SU-DHL-6 (cell line): ENCODE results near the gene ZSCAN30.
"Not testable (repeated sequence)": the region's sequence is repeated elsewhere in the genome, so short reads cannot be mapped to it uniquely, and the experiment has no call there.

Experiments
- H2AFZ ChIP-seq: fragments of 200-600 bp; sonication (generic); 2 replicates; pipeline ENCODE4 v1.6.1; 2014; ENCODE audit warnings: low read depth, mild to moderate bottlenecking, moderate library complexity, mixed read lengths, antibody characterized with exemption, low read length; ENCODE audit not compliant: severe bottlenecking
- H3F3A ChIP-seq: fragments of 200-600 bp; shearing (Covaris generic); 2 replicates; pipeline ENCODE4 v1.6.0; 2016; ENCODE audit warnings: antibody characterized with exemption, mild to moderate bottlenecking; ENCODE audit not compliant: insufficient read depth
- H3K27ac ChIP-seq: fragments of 200-600 bp; sonication (generic); 2 replicates; pipeline ENCODE4 v1.5.1; 2016; ENCODE audit warnings: low read depth, mild to moderate bottlenecking, low read length, moderate library complexity, mixed read lengths
- H3K27me3 ChIP-seq: fragments of 200-600 bp; sonication (generic), shearing (Covaris generic); 2 replicates; pipeline ENCODE4 v1.6.0; 2014; ENCODE audit warnings: mild to moderate bottlenecking, low read length
- H3K36me3 ChIP-seq: fragments of 200-600 bp; sonication (generic); 2 replicates; pipeline ENCODE4 v1.6.1; 2014; ENCODE audit warnings: mild to moderate bottlenecking, low read length, mixed read lengths
- H3K4me2 ChIP-seq: fragments of 300-600, 200-600 bp; shearing (Covaris generic), sonication (generic); 2 replicates; pipeline ENCODE4 v1.6.0; 2014; ENCODE audit warnings: low read length, low read depth, mild to moderate bottlenecking; ENCODE audit not compliant: poor library complexity, severe bottlenecking
- H3K4me3 ChIP-seq: fragments of 200-600 bp; sonication (generic); 2 replicates; pipeline ENCODE4 v1.5.1; 2014; ENCODE audit warnings: antibody characterized with exemption, low read length, mild to moderate bottlenecking, mixed read lengths; ENCODE audit not compliant: insufficient read depth, poor library complexity, severe bottlenecking
- H3K79me2 ChIP-seq: fragments of 200-600 bp; sonication (generic); 2 replicates; pipeline ENCODE4 v1.6.1; 2014; ENCODE audit warnings: mild to moderate bottlenecking, low read length, moderate library complexity; ENCODE audit not compliant: insufficient read depth
- H3K9ac ChIP-seq: fragments of 200-600 bp; sonication (generic); 2 replicates; pipeline ENCODE4 v1.7.0; 2014; ENCODE audit warnings: mild to moderate bottlenecking, low read length
- H3K9me2 ChIP-seq: fragments of 200-600 bp; sonication (generic); replicated peaks from 2 replicates; pipeline ENCODE4 v1.6.1; 2014; ENCODE audit warnings: low read length; ENCODE audit not compliant: insufficient read depth
- H3K9me3 ChIP-seq: fragments of 200-600 bp; sonication (generic); 2 replicates; pipeline ENCODE4 v1.6.1; 2014; ENCODE audit warnings: low read length, mixed read lengths; ENCODE audit not compliant: insufficient read depth
- H4K20me1 ChIP-seq: fragments of 200-600 bp; sonication (generic); 2 replicates; pipeline ENCODE4 v1.6.1; 2014; ENCODE audit warnings: low read depth, mild to moderate bottlenecking, antibody characterized with exemption, low read length, moderate library complexity, mixed read lengths
- EZH2phosphoT487 ChIP-seq: fragments of 200-600 bp; sonication (generic), shearing (Covaris generic); conservative IDR thresholded peaks from 2 replicates; pipeline ENCODE4 v1.6.1; 2018; ENCODE audit warnings: mild to moderate bottlenecking, antibody characterized with exemption, low read length, moderate library complexity, mixed read lengths
- TF ChIP-seq, protein P1 (sequence below): fragments of 200-600 bp; sonication (generic); IDR thresholded peaks from one replicate; pipeline ENCODE4 v1.5.1; 2017; ENCODE audit warnings: antibody characterized with exemption, mild to moderate bottlenecking, low read length, moderate library complexity; ENCODE audit not compliant: insufficient read depth, poor library complexity, severe bottlenecking

ZSCAN30 gene

DNA sequence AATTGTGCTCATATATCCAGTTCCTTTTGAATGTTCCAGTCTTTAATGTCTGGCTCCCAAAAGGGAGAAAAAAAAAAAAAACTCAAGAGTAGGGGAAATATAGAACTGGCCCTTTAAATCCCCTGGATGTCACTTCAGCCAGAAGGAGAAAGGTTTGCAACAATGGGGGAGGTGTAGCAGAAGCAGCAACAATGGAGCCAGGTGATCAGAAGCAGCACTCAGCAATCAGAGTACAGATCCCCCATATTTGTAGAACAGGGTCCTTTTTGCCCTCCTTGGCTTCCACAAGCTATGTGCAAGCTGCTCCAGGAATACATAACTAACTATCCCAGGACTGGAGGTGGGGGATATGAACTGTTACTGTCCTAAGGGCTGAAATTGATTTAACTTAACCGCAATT lies 75.0 kb downstream of the ZSCAN30 start:
- no peak overlapping the region for H3K27ac ChIP-seq

DNA sequence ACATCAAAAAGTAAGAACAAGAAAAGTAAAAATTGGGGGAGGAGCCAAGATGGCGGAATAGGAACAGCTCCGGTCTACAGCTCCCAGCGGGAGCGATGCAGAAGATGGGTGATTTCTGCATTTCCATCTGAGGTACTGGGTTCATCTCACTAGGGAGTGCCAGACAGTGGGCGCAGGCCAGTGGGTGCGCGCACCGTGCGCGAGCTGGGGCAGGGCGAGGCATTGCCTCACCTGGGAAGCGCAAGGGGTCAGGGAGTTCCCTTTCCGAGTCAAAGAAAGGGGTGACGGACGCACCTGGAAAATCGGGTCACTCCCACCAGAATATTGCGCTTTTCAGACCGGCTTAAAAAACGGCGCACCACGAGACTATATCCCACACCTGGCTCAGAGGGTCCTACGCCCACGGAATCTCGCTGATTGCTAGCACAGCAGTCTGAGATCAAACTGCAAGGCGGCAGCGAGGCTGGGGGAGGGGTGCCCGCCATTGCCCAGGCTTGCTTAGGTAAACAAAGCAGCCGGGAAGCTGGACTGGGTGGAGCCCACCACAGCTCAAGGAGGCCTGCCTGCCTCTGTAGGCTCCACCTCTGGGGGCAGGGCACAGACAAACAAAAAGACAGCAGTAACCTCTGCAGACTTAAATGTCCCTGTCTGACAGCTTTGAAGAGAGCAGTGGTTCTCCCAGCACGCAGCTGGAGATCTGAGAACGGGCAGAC lies 84.1 kb downstream of the ZSCAN30 start:
- not testable (repeated sequence) for H3K36me3 ChIP-seq, H3K27me3 ChIP-seq, H3K9ac ChIP-seq, H3K27ac ChIP-seq, H3K4me2 ChIP-seq, H3K9me2 ChIP-seq, H3F3A ChIP-seq, H3K4me3 ChIP-seq, H3K79me2 ChIP-seq, H4K20me1 ChIP-seq, H2AFZ ChIP-seq, H3K9me3 ChIP-seq

More for the DNA sequence above, 75.0 kb downstream of the ZSCAN30 start:
- Histone ChIP-seq H3K9me3 (no peaks in the 10 kb centered on the region), H3K27me3 (no peaks in the 10 kb centered on the region), H3K4me2 (no peak overlapping the region), H3K4me3 (no peak overlapping the region), H3K9me2 (no peaks in the 10 kb centered on the region), H2AFZ (no peak overlapping the region), H3F3A (no peaks in the 10 kb centered on the region), H3K36me3 (no peaks in the 10 kb centered on the region), H3K9ac (no peak overlapping the region), H3K79me2 (no peaks in the 10 kb centered on the region), H4K20me1 (no peaks in the 10 kb centered on the region)
- no peak for TF ChIP-seq EZH2phosphoT487
- TF ChIP-seq, protein P1, sequence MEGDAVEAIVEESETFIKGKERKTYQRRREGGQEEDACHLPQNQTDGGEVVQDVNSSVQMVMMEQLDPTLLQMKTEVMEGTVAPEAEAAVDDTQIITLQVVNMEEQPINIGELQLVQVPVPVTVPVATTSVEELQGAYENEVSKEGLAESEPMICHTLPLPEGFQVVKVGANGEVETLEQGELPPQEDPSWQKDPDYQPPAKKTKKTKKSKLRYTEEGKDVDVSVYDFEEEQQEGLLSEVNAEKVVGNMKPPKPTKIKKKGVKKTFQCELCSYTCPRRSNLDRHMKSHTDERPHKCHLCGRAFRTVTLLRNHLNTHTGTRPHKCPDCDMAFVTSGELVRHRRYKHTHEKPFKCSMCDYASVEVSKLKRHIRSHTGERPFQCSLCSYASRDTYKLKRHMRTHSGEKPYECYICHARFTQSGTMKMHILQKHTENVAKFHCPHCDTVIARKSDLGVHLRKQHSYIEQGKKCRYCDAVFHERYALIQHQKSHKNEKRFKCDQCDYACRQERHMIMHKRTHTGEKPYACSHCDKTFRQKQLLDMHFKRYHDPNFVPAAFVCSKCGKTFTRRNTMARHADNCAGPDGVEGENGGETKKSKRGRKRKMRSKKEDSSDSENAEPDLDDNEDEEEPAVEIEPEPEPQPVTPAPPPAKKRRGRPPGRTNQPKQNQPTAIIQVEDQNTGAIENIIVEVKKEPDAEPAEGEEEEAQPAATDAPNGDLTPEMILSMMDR, result no peak

DNA sequence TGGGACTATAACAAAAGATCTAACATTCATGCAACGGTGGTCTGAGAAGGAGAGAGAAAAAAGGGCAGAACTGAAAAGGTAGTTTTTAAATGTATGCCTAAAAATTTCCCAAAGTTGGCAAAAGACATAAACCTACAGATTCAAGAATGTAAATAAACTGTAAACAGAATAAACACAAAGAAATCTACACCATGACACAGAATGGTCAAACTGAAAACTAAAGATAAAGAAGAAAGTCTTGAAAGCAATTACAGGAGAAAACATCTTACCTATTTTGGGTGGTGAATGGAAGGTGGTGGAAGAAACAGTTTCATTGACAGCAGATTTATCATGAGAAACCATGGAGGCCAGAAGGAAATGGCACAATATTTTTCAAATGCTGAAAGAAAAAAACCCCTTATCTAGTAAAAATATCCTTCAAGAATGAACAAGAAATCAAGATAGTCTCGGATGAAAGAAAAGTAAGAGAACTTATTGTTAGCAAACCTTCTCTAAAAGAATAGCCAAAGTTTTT lies 84.8 kb downstream of the ZSCAN30 start:
- Histone ChIP-seq H4K20me1 (no peaks in the 10 kb centered on the region), H3K27me3 (no peaks in the 10 kb centered on the region; the same call in 1 of the 2 replicates), H3F3A (no peaks in the 10 kb centered on the region), H3K9me2 (no peaks in the 10 kb centered on the region), H2AFZ (no peak overlapping the region), H3K9me3 (0 out of 2 replicates have a peak, but pooled peaks cover 6% of the 10 kb centered on the region), H3K4me3 (no peak overlapping the region), H3K36me3 (0 out of 2 replicates have a peak, but pooled peaks cover 3% of the 10 kb centered on the region), H3K79me2 (no peaks in the 10 kb centered on the region), H3K4me2 (no peak overlapping the region), H3K9ac (no peak overlapping the region), H3K27ac (no peak overlapping the region)
- TF ChIP-seq, protein P1, result no peak
- no peak for TF ChIP-seq EZH2phosphoT487

DNA sequence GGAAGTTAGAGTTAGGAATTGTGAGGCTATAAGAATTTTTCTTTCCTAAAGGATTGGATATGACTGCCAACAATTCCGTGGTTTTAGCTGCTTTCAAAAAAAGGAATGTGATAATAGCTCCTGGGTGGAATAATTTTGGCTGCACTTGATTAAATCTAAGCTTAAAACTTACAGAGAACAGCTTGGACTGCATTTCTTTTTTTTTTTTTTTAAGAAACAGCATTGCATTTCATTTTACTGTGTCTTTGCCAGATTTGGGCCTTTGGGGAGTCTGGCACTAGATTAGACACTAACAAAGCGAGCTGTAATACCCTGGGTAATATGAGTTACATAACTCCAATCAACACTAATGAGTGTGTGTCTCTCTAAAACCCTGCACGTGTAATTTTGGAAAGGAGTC lies 87.0 kb downstream of the ZSCAN30 start:
- no peak overlapping the region for H3K4me2 ChIP-seq
- H4K20me1 ChIP-seq, result no peaks in the 10 kb centered on the region
- H3K4me3 ChIP-seq, result no peak overlapping the region
- no peak overlapping the region for H3K9ac ChIP-seq
- 0 out of 2 replicates have a peak, but pooled peaks cover 3% of the 10 kb centered on the region for H3K36me3 ChIP-seq
- H3K27me3 ChIP-seq, result no peaks in the 10 kb centered on the region; the same call in 1 of the 2 replicates
- no peaks in the 10 kb centered on the region for H3K9me2 ChIP-seq
- H3F3A ChIP-seq, result no peaks in the 10 kb centered on the region
- H3K79me2 ChIP-seq, result no peaks in the 10 kb centered on the region
- H3K9me3 ChIP-seq, result 0 out of 2 replicates have a peak, but pooled peaks cover 6% of the 10 kb centered on the region
- no peak overlapping the region for H3K27ac ChIP-seq
- H2AFZ ChIP-seq, result peak overlapping the region; percentile 1
- TF ChIP-seq, protein P1, result no peak
- no peak for TF ChIP-seq EZH2phosphoT487
